PC-3 (cell line): ENCODE results near the gene IGFL3. TPM values are rescaled to one million over a fixed set of nuclear protein-coding genes. Genes with fewer than 3 reads are reported as not detected.

Source experiments
- ATAC-seq: fragments of 200-7000 bp; cut with Tn5 transposase; 2 replicates; pipeline ENCODE4 v1.9.1; 2020; ENCODE audit warnings: mild to moderate bottlenecking, moderate library complexity
- Bru-seq: library from RNA; stranded (reverse); fragments of 400-500 nt; gene quantifications from one replicate; lab custom pipeline; 2021; lab: Mats Ljungman, UMichigan
- BruChase-seq, 2 experiments: library from RNA; stranded (reverse); fragments of 400-500 nt; gene quantifications; one replicate each; lab custom pipeline; 2021; lab: Mats Ljungman, UMichigan
- BruUV-seq: library from RNA; stranded (reverse); fragments of 400-500 nt; replicated peaks from 2 replicates; lab custom pipeline; 2021; lab: Mats Ljungman, UMichigan
- CTCF ChIA-PET: fragments of 300-600 bp; sonication (Branson Sonifier 250); formaldehyde crosslinking; loops from one replicate; lab custom pipeline; 2022; ENCODE audit warnings: antibody characterized with exemption; lab: Charles Lee
- POLR2A ChIA-PET: fragments of 300-600 bp; sonication (Branson Sonifier 250); formaldehyde crosslinking; loops from one replicate; lab custom pipeline; 2022; ENCODE audit warnings: antibody characterized with exemption; ENCODE audit not compliant: unreplicated experiment; lab: Charles Lee
- DNase-seq: peaks from one replicate; pipeline ENCODE4 v3.0.0-alpha.2; 2015
- H2AFZ ChIP-seq: fragments of 300-600 bp; sonication (generic); 2 replicates; pipeline ENCODE4 v1.6.0; 2016; ENCODE audit warnings: antibody characterized with exemption, low read length
- H3F3A ChIP-seq: fragments of 300-600 bp; sonication (generic); one replicate; pipeline ENCODE4 v1.6.0; 2017; ENCODE audit warnings: antibody characterized with exemption, low read length, control low read depth, mild to moderate bottlenecking; ENCODE audit not compliant: unreplicated experiment
- H3K27ac ChIP-seq: fragments of 300-600 bp; sonication (generic); 2 replicates; pipeline ENCODE4 v1.5.1; 2016; ENCODE audit warnings: mild to moderate bottlenecking, low read length
- H3K27me3 ChIP-seq: fragments of 300-600 bp; sonication (generic); 2 replicates; pipeline ENCODE4 v1.6.1; 2016; ENCODE audit warnings: low read length, mixed read lengths
- H3K36me3 ChIP-seq: fragments of 300-600 bp; sonication (generic); 2 replicates; pipeline ENCODE4 v1.6.1; 2016; ENCODE audit warnings: low read depth, mixed run types, low read length, mixed read lengths
- H3K4me1 ChIP-seq: fragments of 300-600 bp; sonication (generic); 2 replicates; pipeline ENCODE4 v1.5.1; 2016; ENCODE audit warnings: low read length; ENCODE audit not compliant: insufficient read depth
- H3K4me2 ChIP-seq: fragments of 300-600 bp; sonication (generic); 2 replicates; pipeline ENCODE4 v1.6.0; 2016; ENCODE audit warnings: low read length
- H3K4me3 ChIP-seq: fragments of 300-600 bp; sonication (generic); 2 replicates; pipeline ENCODE4 v1.5.1; 2016; ENCODE audit warnings: mild to moderate bottlenecking, low read length, mixed read lengths
- H3K79me2 ChIP-seq: fragments of 300-600 bp; sonication (generic); 2 replicates; pipeline ENCODE4 v1.6.1; 2017; ENCODE audit warnings: low read length, mixed read lengths
- H3K9ac ChIP-seq: fragments of 300-600 bp; sonication (generic); 2 replicates; pipeline ENCODE4 v1.6.0; 2016; ENCODE audit warnings: mild to moderate bottlenecking, low read length
- H3K9me2 ChIP-seq: fragments of 300-600 bp; sonication (generic); replicated peaks from 2 replicates; pipeline ENCODE4 v1.6.1; 2016; ENCODE audit warnings: mixed run types, low read length, mixed read lengths
- H3K9me3 ChIP-seq: fragments of 300-600 bp; sonication (generic); 2 replicates; pipeline ENCODE4 v1.6.1; 2016; ENCODE audit warnings: low read length, mixed read lengths
- H4K20me1 ChIP-seq: fragments of 300-600 bp; sonication (generic); 2 replicates; pipeline ENCODE4 v1.6.1; 2016; ENCODE audit warnings: low read length, mixed read lengths
- CTCF ChIP-seq: fragments of 300-600 bp; sonication (generic); conservative IDR thresholded peaks from 2 replicates; pipeline ENCODE4 v1.5.1; 2017; ENCODE audit warnings: antibody characterized with exemption, low read depth, mild to moderate bottlenecking, low read length
- EZH2 ChIP-seq: fragments of 300-600 bp; sonication (generic); IDR thresholded peaks from one replicate; pipeline ENCODE4 v1.6.1; 2017; ENCODE audit warnings: antibody characterized with exemption, mild to moderate bottlenecking, low read length; ENCODE audit not compliant: unreplicated experiment
- EZH2phosphoT487 ChIP-seq: fragments of 300-600 bp; sonication (generic); IDR thresholded peaks from 2 replicates; pipeline ENCODE4 v1.6.1; 2018; ENCODE audit warnings: mild to moderate bottlenecking, antibody characterized with exemption, low read length, borderline replicate concordance
- intact Hi-C: fragments of 100-400 bp; cut with micrococcal nuclease; formaldehyde crosslinking; loops from 2 replicates; pipeline ENCODE4 v1.9.0; 2023
- long read RNA-seq: library from polyadenylated mRNA; unstranded; transcript quantifications from one replicate; pipeline ENCODE4 v2.0.0, GENCODE V29; 2021; ENCODE audit not compliant: unreplicated experiment
- total RNA-seq: library from RNA; depleted of rRNA; stranded (reverse); fragments of >200 nt; gene quantifications from 2 replicates; pipeline ENCODE4 v1.2.3, GENCODE V29; 2014; rRNA removed

The IGFL3 gene
- total RNA-seq (not detected in 2 replicates), Bru-seq, nascent RNA (not detected), BruChase-seq, experiment 1, labeled RNA remaining after a 6-hour chase (not detected), BruChase-seq, experiment 2, labeled RNA remaining after a 2-hour chase (not detected)
- long read RNA-seq = 0 reads

- H3K9me2 ChIP-seq = no peaks in the 10 kb centered on the region
- no peak within 1 kb of the TSS for H3K27ac ChIP-seq
- CTCF ChIA-PET = no interaction called here
- no peaks in the 10 kb centered on the region for H3K79me2 ChIP-seq
- no peaks in the 10 kb centered on the region for H3K9me3 ChIP-seq
- POLR2A ChIA-PET = no interaction called here
- DNase-seq (no peak), ATAC-seq (no peak)
- no peaks in the 10 kb centered on the region for H3F3A ChIP-seq
- no peak within 1 kb of the TSS for H3K9ac ChIP-seq
- H3K27me3 ChIP-seq = peaks cover 56% of the 10 kb centered on the region
- no peaks in the 10 kb centered on the region for H3K4me1 ChIP-seq
- H3K4me2 ChIP-seq = no peak within 1 kb of the TSS
- no TSS peak for BruUV-seq
- TF ChIP-seq EZH2phosphoT487 (no peak), CTCF (no peak), EZH2 (no peak)
- no peak within 1 kb of the TSS for H2AFZ ChIP-seq
- intact Hi-C loops = no loop called here
- no peaks in the 10 kb centered on the region for H3K36me3 ChIP-seq
- H3K4me3 ChIP-seq = no peak within 1 kb of the TSS
- no peaks in the 10 kb centered on the region for H4K20me1 ChIP-seq
These were observed at the start of gene IGFL3 for GRCh38 chr19:46124638-46125115. Gene IGFL3, minus strand, starts transcription at chr19:46124688. Its CDS starts 39 bp downstream, at chr19:46124649.

- no peaks in the 10 kb centered on the region for H3F3A ChIP-seq
- no TSS peak for BruUV-seq
- no peak for ATAC-seq
- POLR2A ChIA-PET = no interaction called here
- H3K27me3 ChIP-seq = 0 out of 2 replicates have a peak, but pooled peaks cover 9% of the 10 kb centered on the region
- no peaks in the 10 kb centered on the region for H3K36me3 ChIP-seq
- intact Hi-C loops = no loop called here
- no peaks in the 10 kb centered on the region for H3K9me2 ChIP-seq
- no peak overlapping the region for H3K27ac ChIP-seq
- DNase-seq = no peak
- no peaks in the 10 kb centered on the region for H4K20me1 ChIP-seq
- H3K9ac ChIP-seq = no peak overlapping the region
- no peak overlapping the region for H2AFZ ChIP-seq
- H3K4me1 ChIP-seq = no peaks in the 10 kb centered on the region
- TF ChIP-seq CTCF = no peak
- no peak for TF ChIP-seq EZH2
- TF ChIP-seq EZH2phosphoT487 = no peak
- CTCF ChIA-PET = no interaction called here
- H3K79me2 ChIP-seq = no peaks in the 10 kb centered on the region
- H3K4me3 ChIP-seq = no peak overlapping the region
- H3K4me2 ChIP-seq = no peak overlapping the region
- H3K9me3 ChIP-seq = no peaks in the 10 kb centered on the region
These were observed 49.5 kb upstream of the IGFL3 start for GRCh38 chr19:46173886-46174480.

- intact Hi-C loops = no loop called here
- ChIA-PET CTCF (no interaction called here), POLR2A (no interaction called here)
These were observed 38.2 kb upstream of the IGFL3 start for GRCh38 chr19:46162731-46163130.

More at GRCh38 chr19:46162731-46163130, 38.2 kb upstream of the IGFL3 start:
- no peaks in the 10 kb centered on the region for H3K36me3 ChIP-seq
- no peak for ATAC-seq
- peaks cover 10% of the 10 kb centered on the region; the same call in 1 of the 2 replicates for H3K27me3 ChIP-seq
- H3K9ac ChIP-seq = no peak overlapping the region
- H3K4me1 ChIP-seq = no peaks in the 10 kb centered on the region
- DNase-seq = no peak
- no peak overlapping the region for H3K4me2 ChIP-seq
- no peak overlapping the region for H3K27ac ChIP-seq
- H4K20me1 ChIP-seq = no peaks in the 10 kb centered on the region
- no peaks in the 10 kb centered on the region for H3F3A ChIP-seq
- TF ChIP-seq EZH2 (no peak), CTCF (no peak)
- no peaks in the 10 kb centered on the region for H3K9me3 ChIP-seq
- BruUV-seq = no TSS peak
- H3K4me3 ChIP-seq = no peak overlapping the region
- H3K79me2 ChIP-seq = no peaks in the 10 kb centered on the region
- H3K9me2 ChIP-seq = no peaks in the 10 kb centered on the region
- no peak overlapping the region for H2AFZ ChIP-seq
